ENCODE measurements around the gene PRRT2. TPM values are rescaled to one million over a fixed set of nuclear protein-coding genes. Genes with fewer than 3 reads are reported as not detected.

Gene PRRT2
- total and polyA plus RNA-seq, 2 experiments from 2014 or later = 7.0 to 11.1 TPM

GRCh38 chr16:29857133-29857760, 45.3 kb downstream of the PRRT2 start:
- no peaks in the 10 kb centered on the region for H4K20me1 ChIP-seq (ENCODE audit: insufficient read depth, poor library complexity, severe bottlenecking)
- peak overlapping the region; percentile 30 for H3K27ac ChIP-seq
- 74% methylated on average over 7 of the region's 7 CpGs for WGBS (ENCODE audit: low lambda C conversion rate, missing lambda C conversion rate)
- DNase-seq (ENCODE audit: low spot score) = no peak
- H3K4me2 ChIP-seq = no peak overlapping the region
- no peaks in the 10 kb centered on the region for H3K27me3 ChIP-seq
- H3K4me3 ChIP-seq = no peak overlapping the region
- H3K9me2 ChIP-seq (replicated peaks; ENCODE audit: insufficient read depth) = no peaks in the 10 kb centered on the region
- peaks cover 20% of the 10 kb centered on the region for H3K4me1 ChIP-seq (ENCODE audit: insufficient read depth)
- H3K79me2 ChIP-seq = peaks cover 16% of the 10 kb centered on the region
- no peaks in the 10 kb centered on the region for H3K36me3 ChIP-seq (replicated peaks; ENCODE audit: insufficient read depth, low read depth)
- TF ChIP-seq EZH2phosphoT487 (IDR thresholded peaks at IDR 0.05; ENCODE audit: low read depth, severe bottlenecking, unreplicated experiment) = no peak
- TF ChIP-seq EZH2 (IDR thresholded peaks at IDR 0.05; ENCODE audit: borderline replicate concordance) = no peak
- no peak for TF ChIP-seq CTCF (IDR thresholded peaks at IDR 0.05; ENCODE audit: poor library complexity)
- no peak overlapping the region for H2AFZ ChIP-seq
- no peaks in the 10 kb centered on the region for H3K9me3 ChIP-seq (ENCODE audit: low read depth)

- no peaks in the 10 kb centered on the region for H3K27me3 ChIP-seq
- H3K4me1 ChIP-seq (ENCODE audit: insufficient read depth) = peaks cover 21% of the 10 kb centered on the region
- H3K4me2 ChIP-seq = no peak overlapping the region
- H3K79me2 ChIP-seq = peaks cover 21% of the 10 kb centered on the region
- no peak for DNase-seq (ENCODE audit: low spot score)
- H3K9me2 ChIP-seq (replicated peaks; ENCODE audit: insufficient read depth) = no peaks in the 10 kb centered on the region
- TF ChIP-seq EZH2 (IDR thresholded peaks at IDR 0.05; ENCODE audit: borderline replicate concordance) = no peak
- no peak for TF ChIP-seq CTCF (IDR thresholded peaks at IDR 0.05; ENCODE audit: poor library complexity)
- no peak for TF ChIP-seq EZH2phosphoT487 (IDR thresholded peaks at IDR 0.05; ENCODE audit: low read depth, severe bottlenecking, unreplicated experiment)
- no peak overlapping the region for H3K27ac ChIP-seq
- H3K9me3 ChIP-seq (ENCODE audit: low read depth) = no peaks in the 10 kb centered on the region
- no peak overlapping the region for H2AFZ ChIP-seq
- WGBS (ENCODE audit: low lambda C conversion rate, missing lambda C conversion rate) = 90% methylated on average over 10 of the region's 10 CpGs
- H3K36me3 ChIP-seq (replicated peaks; ENCODE audit: insufficient read depth, low read depth) = no peaks in the 10 kb centered on the region
- no peaks in the 10 kb centered on the region for H4K20me1 ChIP-seq (ENCODE audit: insufficient read depth, poor library complexity, severe bottlenecking)
- H3K4me3 ChIP-seq = no peak overlapping the region
These were observed 46.3 kb downstream of the PRRT2 start for GRCh38 chr16:29858149-29858849.

- peaks cover 21% of the 10 kb centered on the region for H3K79me2 ChIP-seq
- H2AFZ ChIP-seq = no peak overlapping the region
- H3K27ac ChIP-seq = no peak overlapping the region
- H4K20me1 ChIP-seq (ENCODE audit: insufficient read depth, poor library complexity, severe bottlenecking) = no peaks in the 10 kb centered on the region
- no peaks in the 10 kb centered on the region for H3K9me2 ChIP-seq (replicated peaks; ENCODE audit: insufficient read depth)
- WGBS (ENCODE audit: low lambda C conversion rate, missing lambda C conversion rate) = 97% methylated on average over 19 of the region's 19 CpGs
- no peak for DNase-seq (ENCODE audit: low spot score)
- peaks cover 21% of the 10 kb centered on the region for H3K4me1 ChIP-seq (ENCODE audit: insufficient read depth)
- H3K36me3 ChIP-seq (replicated peaks; ENCODE audit: insufficient read depth, low read depth) = no peaks in the 10 kb centered on the region
- no peaks in the 10 kb centered on the region for H3K27me3 ChIP-seq
- no peaks in the 10 kb centered on the region for H3K9me3 ChIP-seq (ENCODE audit: low read depth)
- H3K4me2 ChIP-seq = no peak overlapping the region
- TF ChIP-seq EZH2 (IDR thresholded peaks at IDR 0.05; ENCODE audit: borderline replicate concordance) (no peak), EZH2phosphoT487 (IDR thresholded peaks at IDR 0.05; ENCODE audit: low read depth, severe bottlenecking, unreplicated experiment) (no peak), CTCF (IDR thresholded peaks at IDR 0.05; ENCODE audit: poor library complexity) (no peak)
- H3K4me3 ChIP-seq = no peak overlapping the region
These were observed 47.0 kb downstream of the PRRT2 start for GRCh38 chr16:29858974-29859373.
